SK-N-SH (cell line): ENCODE measurements around the gene PDE4D. TPM values are rescaled to one million over a fixed set of nuclear protein-coding genes. Genes with fewer than 3 reads are reported as not detected.

ENCODE experiments used
- CTCF ChIA-PET: fragments of 300-600, 350-600 bp; formaldehyde crosslinking; extraction: SDS; loops from one replicate; lab custom pipeline; 2021; lab: Yijun Ruan, JAX
- POLR2A ChIA-PET: fragments of 350-600 bp; sonication (Branson Sonifier 250); formaldehyde crosslinking; extraction: SDS; loops from one replicate; lab custom pipeline; 2020; ENCODE audit warnings: antibody characterized with exemption, inconsistent platforms; lab: Yijun Ruan, JAX
- DNase-seq: peaks from one replicate; pipeline ENCODE4 v3.0.0; 2012
- H2AFZ ChIP-seq: fragments of 200-600 bp; sonication (generic); 2 replicates; pipeline ENCODE4 v1.8.1; 2016; ENCODE audit warnings: antibody characterized with exemption, mild to moderate bottlenecking, low read depth
- H3F3A ChIP-seq: fragments of 200-600 bp; sonication (generic); replicated peaks from 2 replicates; pipeline ENCODE3; 2016; ENCODE audit warnings: antibody characterized with exemption, mild to moderate bottlenecking; ENCODE audit not compliant: insufficient read depth
- H3K27ac ChIP-seq, 2 experiments: fragments of 200-500 bp in 1 of 2; fragments of 200-600 bp in 1 of 2; sonication (Bioruptor generic) in 1 of 2; sonication (generic), shearing (Covaris generic) in 1 of 2; 2 replicates each; pipeline versions ENCODE4 v1.5.1 to v1.6.1; 2014 to 2016; ENCODE audit warnings: low read depth in 2 of 2, inconsistent platforms in 1 of 2, low read length in 1 of 2, mild to moderate bottlenecking in 1 of 2, mixed read lengths in 1 of 2
- H3K27me3 ChIP-seq: fragments of 200-600 bp; sonication (generic), shearing (Covaris generic); 2 replicates; pipeline ENCODE4 v1.6.1; 2016; ENCODE audit warnings: mixed run types; ENCODE audit not compliant: insufficient read depth
- H3K36me3 ChIP-seq, 2 experiments: fragments of 200-500 bp in 1 of 2; fragments of 200-600 bp in 1 of 2; sonication (Bioruptor generic) in 1 of 2; sonication (generic) in 1 of 2; replicated peaks in 1 of 2; 2 replicates each; pipeline versions ENCODE3 to v1.5.1; 2014 to 2016; ENCODE audit warnings: low read length in 1 of 2, mild to moderate bottlenecking in 1 of 2; ENCODE audit not compliant: insufficient read depth in 2 of 2, control insufficient read depth in 1 of 2
- H3K4me1 ChIP-seq, 2 experiments: fragments of 200-500 bp in 1 of 2; fragments of 200-600 bp in 1 of 2; sonication (Bioruptor generic) in 1 of 2; sonication (generic), shearing (Covaris generic) in 1 of 2; 2 replicates each; pipeline versions ENCODE4 v1.5.1 to v1.6.1; 2014 to 2016; ENCODE audit warnings: low read depth in 1 of 2, low read length in 1 of 2, mixed run types in 1 of 2; ENCODE audit not compliant: insufficient read depth in 2 of 2, control insufficient read depth in 1 of 2
- H3K4me2 ChIP-seq: fragments of 200-600 bp; sonication (generic), shearing (Covaris generic); 2 replicates; pipeline ENCODE4 v1.6.1; 2017; ENCODE audit warnings: mixed run types
- H3K4me3 ChIP-seq, 2 experiments: fragments of 200-500 bp in 1 of 2; fragments of 200-600 bp in 1 of 2; sonication (Bioruptor generic) in 1 of 2; sonication (generic), shearing (Covaris generic) in 1 of 2; 2 replicates each; pipeline versions ENCODE4 v1.5.1 to v1.8.1; 2014 to 2016; ENCODE audit warnings: low read depth in 2 of 2, inconsistent platforms in 1 of 2, low read length in 1 of 2, mild to moderate bottlenecking in 1 of 2, mixed read lengths in 1 of 2, moderate library complexity in 1 of 2
- H3K79me2 ChIP-seq: fragments of 200-600 bp; sonication (generic); 2 replicates; pipeline ENCODE4 v1.8.1; 2017; ENCODE audit warnings: mild to moderate bottlenecking; ENCODE audit not compliant: insufficient read depth
- H3K9ac ChIP-seq: fragments of 200-600 bp; sonication (generic); 2 replicates; pipeline ENCODE4 v1.6.1; 2017; ENCODE audit warnings: mixed run types
- H3K9me2 ChIP-seq: fragments of 200-600 bp; sonication (generic); 2 replicates; pipeline ENCODE4 v1.6.1; 2017; ENCODE audit warnings: mixed run types
- H3K9me3 ChIP-seq: fragments of 200-600 bp; sonication (generic); 2 replicates; pipeline ENCODE4 v1.6.1; 2017; ENCODE audit warnings: mixed run types, mild to moderate bottlenecking, moderate library complexity
- H4K20me1 ChIP-seq: fragments of 200-600 bp; sonication (generic); 2 replicates; pipeline ENCODE4 v1.6.1; 2017; ENCODE audit warnings: mild to moderate bottlenecking, mixed run types; ENCODE audit not compliant: insufficient read depth
- CHD2 ChIP-seq: fragments of 150-350 bp; IDR thresholded peaks from 2 replicates; pipeline ENCODE4 v1.6.1; 2018; ENCODE audit warnings: low read length; ENCODE audit not compliant: partially characterized antibody
- ELF1 ChIP-seq: IDR thresholded peaks from 2 replicates; pipeline ENCODE4 v1.4.0; 2012
- EP300 ChIP-seq, 2 experiments: IDR thresholded peaks; 2 replicates each; pipeline versions ENCODE4 v1.4.0 to v1.6.1; 2012; ENCODE audit warnings: borderline replicate concordance in 1 of 2, low read depth in 1 of 2, low read length in 1 of 2
- FOXJ3 ChIP-seq: sonication (generic); formaldehyde crosslinking; IDR thresholded peaks from 2 replicates; pipeline ENCODE4 v1.5.1; 2020; ENCODE audit warnings: mild to moderate bottlenecking, missing genetic modification reagents
- FOXM1 ChIP-seq: IDR thresholded peaks from 2 replicates; pipeline ENCODE4 v1.4.0; 2012; ENCODE audit warnings: low read depth, mild to moderate bottlenecking
- GABPA ChIP-seq: IDR thresholded peaks from 2 replicates; pipeline ENCODE4 v1.4.0; 2012; ENCODE audit warnings: low read depth, mild to moderate bottlenecking
- GATA2 ChIP-seq: sonication (generic); formaldehyde crosslinking; IDR thresholded peaks from 2 replicates; pipeline ENCODE4 v1.5.0; 2020; ENCODE audit warnings: mild to moderate bottlenecking, missing genetic modification reagents
- MAX ChIP-seq: IDR thresholded peaks from 2 replicates; pipeline ENCODE4 v1.4.0; 2012; ENCODE audit warnings: low read depth
- MEF2A ChIP-seq: IDR thresholded peaks from 2 replicates; pipeline ENCODE4 v1.4.0; 2012; ENCODE audit warnings: low read depth, borderline replicate concordance
- MXI1 ChIP-seq: IDR thresholded peaks from 2 replicates; pipeline ENCODE4 v1.6.1; 2012; ENCODE audit warnings: mild to moderate bottlenecking, low read depth, low read length, improper control_type of control experiment
- NFIC ChIP-seq: IDR thresholded peaks from 2 replicates; pipeline ENCODE4 v1.4.0; 2012; ENCODE audit warnings: borderline replicate concordance
- NRF1 ChIP-seq: IDR thresholded peaks from 2 replicates; pipeline ENCODE4 v1.6.1; 2012; ENCODE audit warnings: low read depth, mild to moderate bottlenecking, low read length
- POLR2AphosphoS5 ChIP-seq: IDR thresholded peaks from 2 replicates; pipeline ENCODE4 v1.6.1; 2012; ENCODE audit warnings: low read depth, low read length
- RAD21 ChIP-seq: IDR thresholded peaks from 2 replicates; pipeline ENCODE4 v1.6.1; 2012; ENCODE audit warnings: mild to moderate bottlenecking, low read length
- RCOR1 ChIP-seq: fragments of 150-350 bp; IDR thresholded peaks from 2 replicates; pipeline ENCODE4 v1.6.1; 2017; ENCODE audit warnings: antibody characterized with exemption, low read length
- REST ChIP-seq: IDR thresholded peaks from 2 replicates; pipeline ENCODE4 v1.6.1; 2012; ENCODE audit warnings: mild to moderate bottlenecking, low read depth, low read length, moderate library complexity
- RXRA ChIP-seq: IDR thresholded peaks from 2 replicates; pipeline ENCODE4 v1.4.0; 2012; ENCODE audit warnings: low read depth, mild to moderate bottlenecking, borderline replicate concordance
- SIN3A ChIP-seq: IDR thresholded peaks from 2 replicates; pipeline ENCODE4 v1.6.1; 2012; ENCODE audit warnings: low read depth, mild to moderate bottlenecking, low read length, moderate library complexity, borderline replicate concordance
- TAF1 ChIP-seq: IDR thresholded peaks from 2 replicates; pipeline ENCODE4 v1.6.1; 2012; ENCODE audit warnings: low read depth, mild to moderate bottlenecking, low read length, moderate library complexity, borderline replicate concordance
- TCF12 ChIP-seq: IDR thresholded peaks from 2 replicates; pipeline ENCODE4 v1.4.0; 2012
- ZBTB33 ChIP-seq: IDR thresholded peaks from 2 replicates; pipeline ENCODE4 v1.4.0; 2012; ENCODE audit warnings: low read depth, borderline replicate concordance
- WGBS: methylation state at CpG from one replicate; pipeline ENCODE4 v1.1.6; 2017; ENCODE audit warnings: low lambda C conversion rate; 5-methylcytosine and 5-hydroxymethylcytosine counted together
- polyA plus RNA-seq, 3 experiments: library from polyadenylated mRNA; depleted of rRNA; stranded (reverse); fragments of >200 nt; gene quantifications; 2 replicates each; pipeline ENCODE4 v1.2.3, GENCODE V29; 2012
- TF ChIP-seq, protein P1 (sequence below): IDR thresholded peaks from 2 replicates; pipeline ENCODE4; 2012
- TF ChIP-seq, protein P2 (sequence below): fragments of 150-350 bp; IDR thresholded peaks from 2 replicates; pipeline ENCODE4 v1.6.1; 2017; ENCODE audit warnings: antibody characterized with exemption, low read length, low read depth, borderline replicate concordance

PDE4D gene
- polyA plus RNA-seq, 1 of the 3 experiments (the other 2 are of a cell fraction): 2.4 TPM

DNA sequence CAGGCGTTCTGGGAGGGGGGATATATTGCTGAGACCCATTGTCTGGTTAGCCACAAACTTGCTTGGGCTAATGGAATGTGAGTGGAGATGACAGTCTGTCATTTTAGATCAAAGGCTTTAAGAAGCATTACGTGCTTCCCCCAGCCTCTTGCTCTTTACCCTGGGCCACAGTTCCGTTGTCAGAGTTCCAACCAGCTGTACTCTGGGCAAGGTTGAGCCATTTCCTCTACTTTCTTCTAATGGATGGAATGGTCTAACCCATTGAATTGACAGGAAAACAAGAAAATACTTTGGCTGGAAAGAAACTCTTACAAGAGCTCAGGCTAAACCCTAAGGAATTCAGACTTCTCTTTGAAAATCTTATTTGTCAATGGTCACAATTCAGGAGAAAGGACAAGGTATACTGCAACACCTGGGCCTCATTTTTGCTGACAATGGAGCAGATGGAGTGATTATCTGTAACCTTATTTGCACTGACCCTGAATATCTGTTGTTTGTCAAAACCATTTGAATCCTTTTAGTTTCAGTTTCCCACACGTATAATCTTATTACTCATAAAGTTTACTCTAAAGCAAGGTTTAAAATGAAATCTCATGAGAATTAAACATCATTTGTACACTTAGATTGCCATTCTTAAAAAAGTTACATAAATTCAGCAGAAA is 231.4 kb downstream of the PDE4D start:
- no peaks in the 10 kb centered on the region for H3K9me3 ChIP-seq
- H3K9ac ChIP-seq: peak overlapping the region; percentile 8; the same call in 1 of the 2 replicates
- H4K20me1 ChIP-seq: no peaks in the 10 kb centered on the region
- peak; percentile 40 for DNase-seq
- H3K4me3 ChIP-seq: peak overlapping the region; percentile 17 to 26; a peak in 2 of 4 replicates
- peak overlapping the region; percentile 69 for H2AFZ ChIP-seq
- H3K27ac ChIP-seq: peak overlapping the region; percentile 58 to 93
- TF ChIP-seq RXRA (no peak), SIN3A (0 out of 2 replicates have a peak, but pooled peaks have one; percentile 43), ZBTB33 (no peak), MAX (no peak), MEF2A (no peak), TCF12 (peak; percentile 83), GABPA (no peak), CHD2 (no peak), FOXJ3 (CRISPR knock-in tag) (peak; percentile 71), EP300 (IDR thresholded peaks at IDR 0.05; ENCODE audit: borderline replicate concordance in 1 of 2, low read depth in 1 of 2, low read length in 1 of 2) (peak; percentile 19 to 76; a peak in 2 of 4 replicates), RCOR1 (0 out of 2 replicates have a peak, but pooled peaks have one; percentile 12), ELF1 (no peak), MXI1 (no peak), NFIC (no peak; the same call in 1 of the 2 replicates), FOXM1 (no peak), GATA2 (CRISPR knock-in tag) (peak; percentile 54), NRF1 (no peak), POLR2AphosphoS5 (peak; percentile 53; the same call in 1 of the 2 replicates), RAD21 (0 out of 2 replicates have a peak, but pooled peaks have one; percentile 1), REST (no peak), TAF1 (no peak)
- TF ChIP-seq, protein P1, sequence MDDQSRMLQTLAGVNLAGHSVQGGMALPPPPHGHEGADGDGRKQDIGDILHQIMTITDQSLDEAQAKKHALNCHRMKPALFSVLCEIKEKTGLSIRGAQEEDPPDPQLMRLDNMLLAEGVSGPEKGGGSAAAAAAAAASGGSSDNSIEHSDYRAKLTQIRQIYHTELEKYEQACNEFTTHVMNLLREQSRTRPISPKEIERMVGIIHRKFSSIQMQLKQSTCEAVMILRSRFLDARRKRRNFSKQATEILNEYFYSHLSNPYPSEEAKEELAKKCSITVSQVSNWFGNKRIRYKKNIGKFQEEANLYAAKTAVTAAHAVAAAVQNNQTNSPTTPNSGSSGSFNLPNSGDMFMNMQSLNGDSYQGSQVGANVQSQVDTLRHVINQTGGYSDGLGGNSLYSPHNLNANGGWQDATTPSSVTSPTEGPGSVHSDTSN: peak; percentile 89
- TF ChIP-seq, protein P2, sequence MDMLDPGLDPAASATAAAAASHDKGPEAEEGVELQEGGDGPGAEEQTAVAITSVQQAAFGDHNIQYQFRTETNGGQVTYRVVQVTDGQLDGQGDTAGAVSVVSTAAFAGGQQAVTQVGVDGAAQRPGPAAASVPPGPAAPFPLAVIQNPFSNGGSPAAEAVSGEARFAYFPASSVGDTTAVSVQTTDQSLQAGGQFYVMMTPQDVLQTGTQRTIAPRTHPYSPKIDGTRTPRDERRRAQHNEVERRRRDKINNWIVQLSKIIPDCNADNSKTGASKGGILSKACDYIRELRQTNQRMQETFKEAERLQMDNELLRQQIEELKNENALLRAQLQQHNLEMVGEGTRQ: no peak
- peak overlapping the region; percentile 79 for H3K4me2 ChIP-seq
- H3K79me2 ChIP-seq: no peaks in the 10 kb centered on the region
- no peaks in the 10 kb centered on the region for H3K27me3 ChIP-seq
- ChIA-PET POLR2A (no interaction called here), CTCF (interaction anchor here (0.9 to 4.5 kb wide), 13 partner anchors 10 to 473 kb away, joined by 3 to 70 read pairs (median 15); no protein-coding TSS in a partner anchor)
- H3F3A ChIP-seq: peaks cover 3% of the 10 kb centered on the region
- peaks cover 4 to 22% of the 10 kb centered on the region in 2 experiments; a peak in 3 of 4 replicates for H3K4me1 ChIP-seq
- no peaks in the 10 kb centered on the region for H3K36me3 ChIP-seq
- H3K9me2 ChIP-seq: 0 out of 2 replicates have a peak, but pooled peaks cover 3% of the 10 kb centered on the region
- WGBS: 14% methylated on average over 4 of the region's 4 CpGs
